Activated CD4-positive, alpha-beta T cell treated with anti-CD3 and anti-CD28 coated beads, Interleukin-2, Interleukin-6, amounts not matched to agents 100 ng/mL and 50 ng/mL, durations not matched to agents 16 hours and 8 hours (primary cell): ENCODE measurements around the gene CD300LD.

ENCODE experiments used
- DNase-seq: peaks from one replicate; pipeline ENCODE4 v3.0.0-alpha.2; 2020

Gene CD300LD

DNA sequence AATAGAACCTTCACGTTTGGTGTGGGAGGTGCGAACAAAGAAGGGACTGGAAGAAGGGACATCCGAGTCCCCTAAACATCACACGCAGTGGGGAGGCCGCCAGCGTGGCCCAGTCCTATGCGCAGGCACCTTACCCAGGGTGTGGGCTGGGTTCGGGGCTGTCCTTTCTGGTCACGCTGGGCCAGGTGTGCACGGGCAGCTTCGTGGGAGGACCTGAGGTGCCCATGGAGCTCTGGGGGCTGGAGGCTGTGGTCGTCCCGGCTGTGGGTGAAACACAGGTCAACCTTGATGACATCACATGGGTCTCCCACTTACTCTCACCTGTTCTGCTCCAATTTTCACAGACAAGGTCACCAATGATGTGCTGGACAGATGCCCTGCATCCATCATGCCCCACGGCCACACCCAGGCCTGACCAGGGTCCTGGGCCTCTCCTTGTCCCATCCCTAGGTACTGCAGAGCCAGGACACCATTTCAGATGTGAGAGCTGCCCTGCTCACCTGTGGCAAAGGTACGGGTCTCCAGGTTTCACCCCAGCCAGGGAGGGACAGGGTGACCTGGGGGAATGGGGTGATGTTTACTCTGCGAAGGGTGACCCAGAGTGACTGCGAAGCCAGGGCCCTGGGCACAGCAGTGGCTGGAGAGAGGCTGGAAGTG, 49.2 kb downstream of the CD300LD start:
- DNase-seq, result no peak

- DNase-seq, result no peak
Observed at GRCh38 chr17:74542166-74542565, 49.9 kb downstream of the CD300LD start.

GRCh38 chr17:74541176-74542111, 50.6 kb downstream of the CD300LD start:
- DNase-seq, result no peak

GRCh38 chr17:74539281-74539820, 52.7 kb downstream of the CD300LD start:
- no peak for DNase-seq

GRCh38 chr17:74536890-74537289, 55.2 kb downstream of the CD300LD start:
- DNase-seq, result no peak

DNA sequence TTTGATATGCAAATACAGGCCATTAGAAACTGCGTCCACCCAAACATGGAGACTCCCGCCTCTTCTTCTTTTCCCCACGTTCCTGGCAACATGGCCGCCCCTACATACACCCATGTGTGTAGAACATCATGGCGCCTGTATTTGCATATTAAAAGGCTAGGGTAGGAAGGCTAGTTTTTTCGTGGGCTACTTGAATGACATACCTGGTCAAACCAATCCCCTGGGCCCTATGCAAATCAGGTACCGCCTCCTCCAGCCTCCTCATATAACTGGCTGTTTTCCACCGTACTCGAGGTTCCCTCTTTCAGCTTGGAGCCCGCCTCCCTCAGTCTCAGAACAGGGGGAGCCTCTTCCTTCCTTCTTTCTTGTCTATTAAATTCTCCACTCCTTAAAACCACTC, 60.0 kb downstream of the CD300LD start:
- no peak for DNase-seq

GRCh38 chr17:74531231-74531761, 60.8 kb downstream of the CD300LD start, which contains the start of gene CD300LB:
Gene CD300LB, minus strand, starts transcription at chr17:74531475. Its CDS starts 125 bp downstream, at chr17:74531350.
- no peak for DNase-seq

DNA sequence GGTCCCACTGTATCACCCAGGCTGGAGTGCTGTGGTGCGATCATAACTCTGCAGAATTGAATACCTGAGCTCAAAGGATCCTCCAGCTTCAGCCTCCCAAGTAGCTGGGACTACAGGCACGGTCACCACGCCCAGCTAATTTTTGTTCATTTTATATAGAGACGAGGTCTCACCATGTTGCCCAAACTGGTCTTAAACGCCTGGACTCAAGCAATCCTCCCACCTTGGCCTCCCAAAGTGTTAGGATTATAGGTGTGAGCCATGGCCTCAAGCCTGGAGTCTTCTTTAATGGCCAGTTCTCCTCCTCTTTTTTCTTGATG, 61.3 kb downstream of the CD300LD start:
- no peak for DNase-seq
